ENCODE data around the gene TCL1B. TPM values are rescaled to one million over a fixed set of nuclear protein-coding genes. Genes with fewer than 3 reads are reported as not detected.

TCL1B gene
- total and polyA plus RNA-seq, 7 donors: 1.1 TPM; not detected in 6

Small RNAs within 50 kb of the gene (small RNA-seq; reads per million reads assigned to genes)
- 0 reads per million in 3 donors for gene RF02193

Other genes starting within 250 kb of the TCL1B start
- gene SYNE3, start 169.8 kb upstream of the TCL1B start, total RNA-seq: 10 to 100 TPM in 2 of 4 donors, 1 to 10 TPM in 2; 5.6 to 11.8 (median 9.9) TPM
- 1 to 10 TPM in 2 of 3 donors, under 1 TPM in 1; 0.69 to 6.3 (median 1.8) TPM for gene SYNE3, start 169.8 kb upstream of the TCL1B start, polyA plus RNA-seq
- gene GLRX5, start 151.4 kb upstream of the TCL1B start, total RNA-seq: 10 to 100 TPM; 30.5 to 61.4 (median 44.3) TPM
- gene GLRX5, start 151.4 kb upstream of the TCL1B start, polyA plus RNA-seq: 10 to 100 TPM; 45.7 to 97.1 (median 76.9) TPM
- not detected for gene TCL1A, start 27.7 kb downstream of the TCL1B start, total RNA-seq
- 10 to 100 TPM in 1 of 3 donors, 1 to 10 TPM in 1, not detected in 1; 1.2 to 99.5 TPM for gene TCL1A, start 27.7 kb downstream of the TCL1B start, polyA plus RNA-seq
- gene TUNAR, start 190.4 kb downstream of the TCL1B start, total RNA-seq: not detected
- under 1 TPM in 1 of 3 donors, not detected in 2; 0.12 TPM for gene TUNAR, start 190.4 kb downstream of the TCL1B start, polyA plus RNA-seq